Stimulated activated naive CD4-positive, alpha-beta T cell treated with Interleukin-2 at 50 U/mL for 16 hours (primary cell): ENCODE results near the gene KCNH1.

Experiments used
- DNase-seq: peaks from one replicate; lab custom pipeline; 2025; lab: John Stamatoyannopoulos, UW

KCNH1 gene

GRCh38 chr1:210857146-210857663, 276.7 kb downstream of the KCNH1 start:
- DNase-seq = no peak

DNA sequence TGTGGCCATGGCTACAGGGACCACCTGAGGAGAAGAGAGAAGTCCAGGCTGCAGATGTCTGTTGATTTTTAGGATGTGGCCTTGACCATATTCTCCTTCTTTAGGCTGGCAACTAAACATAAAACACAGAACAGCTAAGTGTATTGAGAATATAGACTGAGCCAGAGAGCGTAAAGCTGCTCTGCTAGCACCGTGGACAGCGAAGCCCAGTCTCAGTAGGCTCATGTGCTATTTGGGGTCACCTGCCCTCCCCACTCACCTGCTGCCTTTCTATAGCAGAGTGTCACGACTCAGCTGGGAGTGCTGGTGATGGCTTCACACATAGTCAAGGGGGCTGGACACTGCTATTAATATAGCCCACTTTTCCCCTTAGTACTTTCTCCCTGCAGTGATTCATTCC, 278.5 kb downstream of the KCNH1 start:
- no peak for DNase-seq

- DNase-seq = no peak
Observed at GRCh38 chr1:210853276-210853675, 280.7 kb downstream of the KCNH1 start.

DNA sequence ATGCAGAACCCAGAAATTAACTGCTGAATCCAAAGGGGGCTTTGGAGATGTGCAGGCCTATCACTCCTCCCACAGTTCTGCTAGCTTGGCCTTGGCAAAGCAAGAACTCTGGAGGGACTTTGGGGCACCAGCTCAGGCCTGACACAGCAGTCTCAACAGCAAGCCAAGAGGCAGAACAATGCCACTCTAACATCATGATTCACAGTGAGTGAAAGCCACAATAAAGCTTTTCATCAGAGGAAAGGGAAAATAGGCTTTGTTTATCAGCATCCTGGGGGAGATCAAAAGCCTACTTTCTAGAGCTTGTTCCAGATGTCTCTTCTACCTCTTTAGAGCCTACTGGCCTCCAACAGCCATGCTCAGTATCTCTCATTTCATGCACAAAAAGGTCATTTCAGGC, 283.4 kb downstream of the KCNH1 start:
- no peak for DNase-seq

DNA sequence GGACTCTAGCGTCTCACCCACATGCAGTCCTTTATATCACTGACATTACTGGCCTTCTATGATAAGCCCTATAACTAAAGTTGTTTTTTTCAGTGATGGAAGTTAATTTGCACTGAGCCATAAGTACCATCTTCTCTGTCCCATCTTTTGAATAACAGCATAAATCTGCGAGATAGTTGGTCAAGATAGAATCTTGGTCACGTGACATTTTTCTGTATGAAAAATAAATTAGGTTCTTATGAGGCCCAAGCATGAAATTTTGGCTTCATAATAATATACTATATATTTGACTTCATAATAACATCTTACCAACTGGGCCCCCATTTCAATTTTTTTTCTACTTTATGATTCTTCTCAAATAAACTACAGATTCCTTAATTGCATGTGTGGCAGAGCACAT, 285.5 kb downstream of the KCNH1 start:
- no peak for DNase-seq

DNA sequence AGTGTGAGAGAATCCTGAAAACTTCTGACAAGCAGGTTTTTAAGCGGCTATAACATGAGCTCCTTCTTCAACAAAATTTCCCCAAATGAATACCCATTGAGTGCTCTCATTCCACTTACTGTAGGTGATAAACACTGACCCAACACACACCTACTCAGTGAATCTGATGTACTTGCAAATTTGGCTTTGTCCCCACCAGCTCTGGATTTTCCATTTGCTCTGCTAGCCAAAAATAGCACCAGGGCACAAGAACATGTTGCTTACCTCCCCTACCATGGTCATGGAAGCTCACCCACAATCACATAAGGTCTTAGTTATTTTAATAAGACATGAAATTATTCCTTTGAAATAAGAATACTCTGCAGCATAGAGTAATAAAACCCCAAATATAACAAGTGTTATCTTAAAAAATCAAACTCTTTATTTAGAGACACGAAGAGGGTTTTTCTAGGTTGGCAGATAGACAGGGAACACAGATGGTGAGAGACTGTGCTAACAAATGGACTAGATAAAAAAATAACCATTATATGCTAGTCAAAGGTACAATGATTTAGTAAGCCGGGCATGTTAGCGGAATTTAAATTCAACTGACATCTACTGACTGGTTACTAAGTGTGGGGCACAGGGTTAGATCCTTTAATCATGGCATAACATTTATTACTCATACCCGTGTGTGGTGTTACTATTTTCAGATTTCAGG, 291.9 kb downstream of the KCNH1 start:
- DNase-seq = no peak

- no peak for DNase-seq
Observed at GRCh38 chr1:210830034-210831028, 303.6 kb downstream of the KCNH1 start.

GRCh38 chr1:210828996-210829596, 304.9 kb downstream of the KCNH1 start:
- DNase-seq = no peak

- DNase-seq = no peak
Observed at GRCh38 chr1:210827481-210827880, 306.5 kb downstream of the KCNH1 start.

DNA sequence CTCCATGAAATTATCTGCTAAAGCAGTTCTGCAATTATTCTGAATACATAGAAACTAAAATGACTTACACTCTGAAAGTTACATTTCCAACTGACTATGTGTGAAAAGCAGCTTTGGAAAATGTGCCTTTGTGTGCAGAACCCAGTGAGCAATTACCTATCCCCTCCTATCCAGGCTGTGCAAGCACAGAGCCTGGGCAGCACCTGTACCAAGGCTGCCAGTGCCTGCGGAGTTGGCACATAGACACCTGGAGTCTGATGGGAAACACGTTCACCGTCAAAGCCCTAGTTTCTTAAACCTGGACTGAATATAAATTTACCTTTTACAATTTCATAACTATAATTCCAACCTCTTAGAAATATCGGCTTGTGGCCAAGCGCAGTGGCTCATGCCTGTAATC, 307.3 kb downstream of the KCNH1 start:
- DNase-seq = no peak

DNA sequence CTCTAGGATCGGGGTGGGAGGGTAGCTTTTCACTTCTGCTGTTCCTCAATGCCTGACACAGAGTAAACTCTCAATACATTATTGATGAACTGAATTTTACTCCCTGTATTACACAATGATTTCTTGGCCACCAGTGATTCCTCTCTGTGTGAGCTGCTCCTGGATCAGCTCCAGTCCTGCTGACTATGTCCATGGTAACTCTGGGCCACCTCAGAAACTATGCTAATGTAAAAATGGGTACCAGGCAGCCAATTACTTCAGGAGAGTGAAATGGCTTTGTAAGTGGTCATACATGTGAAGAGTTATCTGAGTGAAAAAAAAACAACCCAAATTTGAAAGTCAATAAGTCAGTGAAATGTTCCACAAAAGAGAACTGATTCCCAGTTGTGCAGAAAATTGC, 311.0 kb downstream of the KCNH1 start:
- no peak for DNase-seq

- no peak for DNase-seq
Observed at GRCh38 chr1:210822241-210822640, 311.7 kb downstream of the KCNH1 start.

- no peak for DNase-seq
Observed at GRCh38 chr1:210821615-210822014, 312.3 kb downstream of the KCNH1 start.

DNA sequence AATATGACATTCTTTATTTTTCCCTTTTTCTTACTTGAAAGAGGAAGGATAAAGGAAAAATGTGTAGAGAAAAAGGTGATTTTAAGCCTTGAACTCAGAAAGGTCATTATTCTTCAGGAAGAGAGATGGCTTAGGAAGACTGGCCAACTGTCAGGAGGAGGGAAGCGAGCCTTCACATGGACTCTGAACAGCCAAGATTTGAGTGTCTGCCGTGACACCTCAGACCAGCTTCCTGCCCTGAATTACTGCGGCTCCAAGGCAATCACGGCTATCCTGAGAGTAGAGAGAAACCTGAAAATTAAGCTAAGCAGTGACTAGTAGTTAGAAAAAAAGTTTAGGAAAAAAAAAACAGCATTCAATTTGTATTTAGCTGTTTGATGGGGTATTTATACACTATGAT, 314.7 kb downstream of the KCNH1 start:
- no peak for DNase-seq

DNA sequence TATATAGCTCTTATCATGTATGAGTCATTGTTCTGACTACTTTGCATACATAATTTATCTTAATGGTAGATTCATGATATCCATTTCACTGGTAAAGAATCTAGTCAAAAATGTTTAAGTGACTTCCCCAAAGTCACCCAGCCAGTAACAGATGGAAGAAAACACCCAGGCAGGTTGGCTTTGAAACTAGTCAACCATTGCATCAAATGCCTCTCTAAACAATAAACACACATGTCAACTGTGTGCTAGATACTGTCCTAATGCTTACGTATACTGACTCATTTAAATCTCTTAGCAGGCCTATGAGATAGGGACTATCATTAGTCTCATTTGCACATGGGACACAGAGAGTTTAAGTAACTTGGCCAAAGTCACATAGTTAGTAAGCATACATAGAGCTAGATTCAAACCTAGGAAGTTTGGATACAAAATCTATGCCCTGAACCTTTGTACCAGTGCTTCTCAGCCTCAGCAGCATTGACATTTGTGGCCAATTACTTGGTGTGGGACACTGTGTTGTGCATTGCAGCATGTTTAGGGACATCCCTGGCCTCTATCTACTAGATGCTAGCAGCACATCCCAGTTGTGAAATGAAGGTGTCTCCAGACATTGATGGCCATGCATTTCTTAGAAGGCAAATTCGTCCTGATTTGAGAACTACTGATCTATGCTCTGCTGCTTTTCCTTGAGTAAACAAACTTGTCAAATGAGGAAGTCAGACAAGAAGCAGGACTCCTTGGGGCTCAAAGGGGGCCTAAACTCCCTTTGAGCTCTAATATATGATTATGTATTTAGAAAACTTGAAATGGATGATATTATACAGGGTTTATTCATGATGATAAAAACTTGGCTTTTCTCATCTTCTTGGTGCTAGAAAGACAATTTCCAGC, 316.3 kb downstream of the KCNH1 start:
- no peak for DNase-seq

GRCh38 chr1:210815641-210816550, 318.1 kb downstream of the KCNH1 start:
- no peak for DNase-seq

- no peak for DNase-seq
Observed at GRCh38 chr1:210814382-210815123, 319.4 kb downstream of the KCNH1 start.

DNA sequence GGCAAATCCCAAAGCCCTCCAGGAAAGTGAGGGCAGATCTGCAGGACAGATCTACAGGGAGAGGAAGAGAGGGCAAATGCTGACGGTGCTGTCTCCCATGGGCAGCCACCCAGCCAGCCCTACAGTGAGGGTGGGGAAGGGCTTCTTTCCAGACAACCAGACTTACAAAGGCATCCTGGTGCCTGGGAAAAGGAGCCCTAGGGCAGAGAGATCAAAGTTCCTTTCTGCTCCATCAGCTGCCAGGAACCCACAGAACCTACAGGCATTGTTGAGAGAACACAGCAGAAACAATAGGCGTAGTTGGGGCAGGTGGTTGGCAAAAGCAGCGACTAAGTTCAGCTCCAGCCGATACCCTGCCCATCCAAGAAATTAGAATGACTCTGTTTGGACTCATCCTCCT, 332.4 kb downstream of the KCNH1 start:
- no peak for DNase-seq

GRCh38 chr1:210800756-210801155, 333.2 kb downstream of the KCNH1 start:
- no peak for DNase-seq

DNA sequence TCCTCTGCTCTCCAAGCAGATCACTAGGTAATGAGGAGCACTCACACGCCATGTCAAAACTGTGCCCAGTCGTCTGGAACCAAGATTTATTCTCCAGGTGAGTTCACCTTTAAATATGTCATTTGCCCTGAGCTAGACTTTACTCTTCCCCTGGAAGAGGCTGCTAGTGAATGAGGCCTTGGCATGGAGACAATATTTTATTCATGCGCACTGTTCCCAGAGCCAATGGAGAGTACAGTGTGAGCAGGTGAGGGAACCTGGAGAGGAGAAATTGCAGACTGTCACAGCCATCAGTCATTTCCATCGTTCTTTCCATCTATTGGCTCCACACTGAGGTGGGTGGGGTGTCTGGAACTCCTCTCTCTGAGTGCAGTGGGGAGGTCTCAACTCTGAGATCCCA, 333.6 kb downstream of the KCNH1 start:
- DNase-seq = no peak
